ENCODE measurements around the gene RFX7.
A peak's percentile ranks its signal among the peaks of the same experiment; 100 is the strongest.

The RFX7 gene

DNA sequence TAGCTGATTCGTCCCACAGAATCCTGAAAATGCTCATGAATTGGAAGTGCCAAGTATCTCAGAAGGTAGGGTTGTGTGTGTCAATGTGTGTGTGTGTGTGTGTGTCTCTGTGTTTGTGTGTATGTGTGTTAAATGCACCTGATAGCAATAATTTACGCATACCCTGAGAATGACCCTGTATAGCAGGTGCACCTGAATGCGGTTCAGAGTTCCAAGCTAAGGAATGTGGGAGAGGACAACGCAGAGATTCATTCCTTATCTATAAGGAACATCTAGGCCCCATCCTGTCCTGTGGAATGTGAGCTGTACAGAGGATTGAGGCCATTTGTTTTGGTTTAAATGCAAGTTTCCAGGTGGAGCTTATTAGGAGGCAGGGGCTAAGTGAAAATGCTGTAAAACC, 201.2 kb downstream of the RFX7 start:
- no peak for DNase-seq

DNA sequence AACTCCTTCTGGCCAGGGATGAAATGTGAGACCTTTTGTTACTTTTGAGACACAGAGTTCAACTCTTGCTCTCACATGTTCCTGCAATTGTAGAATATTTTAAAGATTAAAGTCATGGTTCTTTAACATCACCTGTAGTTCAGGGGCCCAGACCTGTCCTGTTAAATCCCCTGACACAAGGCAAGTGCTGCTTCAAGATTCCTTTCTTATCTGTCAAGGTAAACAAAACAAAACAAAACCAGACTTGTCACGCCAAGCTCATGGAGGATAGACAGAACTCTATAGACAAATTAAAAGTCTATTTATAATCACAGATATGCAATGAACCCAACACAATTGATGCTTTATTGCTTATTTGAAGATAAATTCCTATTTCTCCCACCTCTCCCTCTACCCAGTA, 201.6 kb downstream of the RFX7 start:
- no peak for DNase-seq

DNA sequence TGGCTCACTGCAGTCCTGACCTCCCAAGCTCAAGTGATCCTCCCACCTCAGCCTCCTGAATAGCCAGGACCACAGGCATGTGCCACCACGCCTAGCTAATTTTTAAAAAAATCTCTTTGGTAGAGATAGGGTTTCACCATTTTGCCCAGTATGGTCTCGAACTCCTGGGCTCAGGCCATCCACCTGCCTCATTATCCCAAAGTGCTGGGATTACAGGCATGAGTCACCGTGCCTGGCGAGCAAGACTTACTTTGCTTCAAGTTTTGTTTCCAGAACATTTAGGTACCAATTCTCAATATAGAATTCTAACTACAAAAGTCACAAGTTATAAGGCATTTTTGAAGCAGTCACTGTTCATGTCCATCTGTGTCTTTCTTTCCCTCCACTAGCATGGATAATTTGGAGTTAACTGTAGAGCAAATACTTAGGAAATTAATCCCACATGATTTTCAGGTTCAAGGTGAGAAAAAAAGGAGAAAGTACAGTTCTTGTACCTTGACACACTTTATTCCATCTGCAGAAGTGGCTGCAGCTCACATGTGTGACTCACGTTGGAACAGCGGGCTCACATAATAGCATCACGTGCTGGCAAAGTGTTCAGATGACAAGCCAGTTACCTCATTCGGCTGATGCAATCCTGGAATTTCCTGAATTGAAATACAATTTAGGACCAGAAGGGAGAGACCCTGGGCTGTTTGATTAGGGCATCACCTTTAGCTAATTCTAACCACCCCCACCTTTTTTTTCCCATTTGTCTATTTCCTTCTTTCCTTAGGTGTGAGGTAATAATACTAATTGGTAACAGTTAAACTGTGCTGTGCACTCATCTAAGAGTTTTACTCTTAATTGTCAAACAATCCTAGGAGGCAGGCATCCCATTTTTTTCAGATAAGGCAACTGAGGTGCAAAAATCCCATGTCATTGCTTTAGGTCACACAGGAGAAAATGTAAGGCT, 203.3 kb downstream of the RFX7 start:
- DNase-seq = no peak

- no peak for DNase-seq
Measured at GRCh38 chr15:56038707-56039106, 205.0 kb downstream of the RFX7 start.

DNA sequence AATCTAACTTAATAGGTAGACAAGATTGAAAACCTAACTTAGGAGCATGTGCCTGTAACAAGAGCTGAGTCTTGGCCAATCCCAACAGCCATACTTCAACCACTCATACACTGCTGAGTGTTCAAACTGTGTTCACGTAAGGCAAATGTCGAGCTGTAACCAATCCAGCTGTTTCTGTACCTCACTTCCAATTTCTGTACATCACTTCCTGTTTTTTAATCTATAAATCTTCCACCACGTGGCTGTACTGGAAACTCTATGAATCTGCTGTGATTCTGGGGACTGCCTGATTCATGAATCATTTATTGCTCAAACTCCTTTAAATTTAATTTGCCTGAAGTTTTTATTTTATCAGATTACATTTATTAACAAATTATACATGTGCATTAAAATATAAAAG, 205.7 kb downstream of the RFX7 start:
- peak; percentile 21 to 45 for DNase-seq

Measured in Kasumi-1 (cell line).